ENCODE results near the gene SFXN1. TPM values are rescaled to one million over a fixed set of nuclear protein-coding genes. Genes with fewer than 3 reads are reported as not detected.

The SFXN1 gene
- total and polyA plus RNA-seq, 9 of the 15 experiments (the other 6 are each of a cell fraction or from before 2014, with no cell fraction given): 31.8 to 261 (median 113) TPM

DNA sequence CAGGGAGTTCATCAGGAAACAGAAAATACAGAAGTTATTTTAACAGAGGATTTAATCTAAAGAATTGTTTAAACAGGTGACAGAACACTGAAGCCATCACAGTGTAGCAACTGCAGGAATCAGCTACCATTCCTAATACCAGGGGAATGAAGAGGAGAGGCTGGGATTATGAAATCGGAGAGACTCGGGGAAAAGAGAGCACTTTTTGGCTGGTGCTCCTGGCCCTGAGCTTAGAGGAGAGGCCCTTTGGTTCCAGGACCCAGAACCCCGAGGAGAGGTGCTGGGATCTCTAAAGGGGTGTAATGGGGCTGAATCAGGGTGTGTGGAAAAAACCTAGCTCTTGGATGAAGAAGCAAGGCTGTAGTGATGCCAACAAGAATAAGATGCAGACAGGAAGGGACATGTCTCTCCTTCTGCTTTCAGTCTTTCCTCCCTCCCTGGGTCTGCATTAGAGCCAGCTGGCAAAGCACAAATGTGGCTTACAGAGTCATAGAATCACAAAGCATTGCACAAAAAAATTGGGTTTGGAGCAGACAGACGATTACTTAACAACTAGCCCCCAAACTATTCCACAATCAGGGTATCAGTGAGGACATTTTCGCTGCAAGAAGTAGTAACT, 11.6 kb upstream of the SFXN1 start (continued):
- TF ChIP-seq, protein P1, sequence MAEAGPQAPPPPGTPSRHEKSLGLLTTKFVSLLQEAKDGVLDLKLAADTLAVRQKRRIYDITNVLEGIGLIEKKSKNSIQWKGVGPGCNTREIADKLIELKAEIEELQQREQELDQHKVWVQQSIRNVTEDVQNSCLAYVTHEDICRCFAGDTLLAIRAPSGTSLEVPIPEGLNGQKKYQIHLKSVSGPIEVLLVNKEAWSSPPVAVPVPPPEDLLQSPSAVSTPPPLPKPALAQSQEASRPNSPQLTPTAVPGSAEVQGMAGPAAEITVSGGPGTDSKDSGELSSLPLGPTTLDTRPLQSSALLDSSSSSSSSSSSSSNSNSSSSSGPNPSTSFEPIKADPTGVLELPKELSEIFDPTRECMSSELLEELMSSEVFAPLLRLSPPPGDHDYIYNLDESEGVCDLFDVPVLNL (CRISPR knock-in tag; IDR thresholded peaks at IDR 0.05; ENCODE audit: low read depth): no peak
- TF ChIP-seq, protein P2, sequence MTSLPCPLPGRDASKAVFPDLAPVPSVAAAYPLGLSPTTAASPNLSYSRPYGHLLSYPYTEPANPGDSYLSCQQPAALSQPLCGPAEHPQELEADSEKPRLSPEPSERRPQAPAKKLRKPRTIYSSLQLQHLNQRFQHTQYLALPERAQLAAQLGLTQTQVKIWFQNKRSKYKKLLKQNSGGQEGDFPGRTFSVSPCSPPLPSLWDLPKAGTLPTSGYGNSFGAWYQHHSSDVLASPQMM (CRISPR knock-in tag; IDR thresholded peaks at IDR 0.05): no peak
- TF ChIP-seq ZNF124 (CRISPR knock-in tag; IDR thresholded peaks at IDR 0.05) (no peak), FOXM1 (IDR thresholded peaks at IDR 0.05; ENCODE audit: low read depth) (no peak), FOXM1 (CRISPR knock-in tag; IDR thresholded peaks at IDR 0.05; ENCODE audit: low read depth) (no peak), MAFK (IDR thresholded peaks at IDR 0.05; ENCODE audit: low read length) (no peak), NCOA4 (IDR thresholded peaks at IDR 0.05; ENCODE audit: partially characterized antibody) (no peak)

DNA sequence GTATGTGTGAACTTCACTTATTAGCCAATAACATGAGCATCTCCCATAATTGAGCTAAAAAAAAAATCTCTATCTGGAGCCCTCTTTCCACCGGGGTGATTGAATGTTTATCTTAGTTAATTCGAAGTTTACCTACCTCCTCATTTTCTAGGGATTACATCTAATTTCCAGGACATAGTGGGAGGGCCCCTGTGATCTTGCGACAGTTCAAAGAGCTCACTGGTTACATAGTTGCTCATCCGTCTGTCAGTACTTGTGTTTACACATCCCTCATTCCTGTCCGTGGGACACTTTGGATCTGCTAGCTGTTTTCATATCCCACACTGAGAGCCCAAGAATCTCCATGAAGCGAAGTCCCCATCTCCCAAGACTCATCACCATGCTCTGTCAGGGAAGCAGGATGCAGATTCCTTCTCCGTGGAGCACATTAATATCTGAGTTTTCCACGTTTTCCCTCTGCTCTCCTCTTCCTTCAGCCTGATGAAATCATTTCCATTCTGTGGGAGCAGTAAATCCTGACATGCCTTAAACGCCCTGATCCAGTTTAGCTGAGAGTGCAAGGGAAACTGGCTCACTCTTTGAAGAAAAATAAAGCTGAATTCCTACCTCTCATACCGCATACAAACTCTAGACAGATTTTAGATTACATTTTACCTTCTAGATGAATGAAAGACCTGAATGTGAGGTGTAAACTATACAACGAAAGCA, 10.2 kb upstream of the SFXN1 start:
- H3K9me3 ChIP-seq (replicated peaks; ENCODE audit: control insufficient read depth, insufficient read depth, low read depth, low read length): no peaks in the 10 kb centered on the region
- no peak for FAIRE-seq
- TF ChIP-seq GATAD2B (IDR thresholded peaks at IDR 0.05; ENCODE audit: borderline replicate concordance): no peak
- TF ChIP-seq XRCC4 (IDR thresholded peaks at IDR 0.05; ENCODE audit: extremely low read depth, insufficient read depth, insufficient read length): no peak
- TF ChIP-seq ZNF174 (CRISPR knock-in tag; IDR thresholded peaks at IDR 0.05): no peak
- BruUV-seq (replicated peaks): no TSS peak
- in situ Hi-C loops (cut with MboI): no loop called here
- no peaks in the 10 kb centered on the region for H4K20me1 ChIP-seq (replicated peaks; ENCODE audit: control insufficient read depth, insufficient read depth, low read length)
- H3K9me1 ChIP-seq (ENCODE audit: control insufficient read depth, insufficient read depth, low read length): no peaks in the 10 kb centered on the region
- H3K4me1 ChIP-seq (replicated peaks in 1 of 2; ENCODE audit: control insufficient read depth in 2 of 2, insufficient read depth in 2 of 2, low read length in 2 of 2): no peaks in the 10 kb centered on the region
- H3K9ac ChIP-seq (ENCODE audit: insufficient read depth in 1 of 2, low read depth in 2 of 2, low read length in 2 of 2): no peak overlapping the region
- no peaks in the 10 kb centered on the region for H3K36me3 ChIP-seq (ENCODE audit: control insufficient read depth, insufficient read depth, low read length)
- no peak overlapping the region for H3K27ac ChIP-seq (ENCODE audit: extremely low read depth, low read depth, low read length)
- no peak for ATAC-seq
- DNase-seq (ENCODE audit: extremely low read depth in 1 of 4, low spot score in 3 of 4): no peak
- peaks cover 6 to 39% of the 10 kb centered on the region in 2 experiments; a peak in 4 of 5 replicates for H3K27me3 ChIP-seq (ENCODE audit: control insufficient read depth in 2 of 2, insufficient read depth in 2 of 2, low read length in 2 of 2)
- no peak overlapping the region for H3K4me2 ChIP-seq (ENCODE audit: insufficient read depth, low read length)
- ChIA-PET POLR2A (interaction anchor here (0.6 kb wide), 1 partner anchor 20 kb away, joined by 3 read pairs; no protein-coding TSS in a partner anchor), CTCF (ENCODE audit: low intra/inter-chr PET ratio) (no interaction called here)
- no peaks in the 10 kb centered on the region for H3K79me2 ChIP-seq (ENCODE audit: control insufficient read depth, insufficient read depth, low read length)
- WGBS (ENCODE audit: insufficient coverage, low coverage, missing lambda C conversion rate): 0% methylated on average over 11 of the region's 11 CpGs
- intact Hi-C loops (cut with micrococcal nuclease): no loop called here
- H2AFZ ChIP-seq (ENCODE audit: low read depth, low read length): no peak overlapping the region
- no peak overlapping the region for H3K4me3 ChIP-seq

Measured in K562 (cell line).